AG09309 (cell line): ENCODE data around the gene CCDC81.

Experiments used
- DNase-seq: peaks from one replicate; pipeline ENCODE4 v3.0.0-alpha.2; 2010; ENCODE audit warnings: low read depth
- H3K4me3 ChIP-seq: 2 replicates; pipeline ENCODE4 v1.5.1; 2011; ENCODE audit warnings: mild to moderate bottlenecking, low read depth, low read length, moderate library complexity; ENCODE audit not compliant: control insufficient read depth
- CTCF ChIP-seq: IDR thresholded peaks from 2 replicates; pipeline ENCODE4 v1.5.1; 2011; ENCODE audit warnings: mild to moderate bottlenecking, low read depth, low read length, inconsistent platforms; ENCODE audit not compliant: insufficient read depth, control insufficient read depth; ENCODE audit errors: missing control alignments

Gene CCDC81

GRCh38 chr11:86461892-86462291 lies 87.2 kb downstream of the CCDC81 start:
- DNase-seq, result no peak
- TF ChIP-seq CTCF, result no peak
- H3K4me3 ChIP-seq, result no peak overlapping the region

GRCh38 chr11:86463120-86463519 lies 88.4 kb downstream of the CCDC81 start:
- TF ChIP-seq CTCF, result no peak
- no peak overlapping the region for H3K4me3 ChIP-seq
- no peak for DNase-seq

- DNase-seq, result no peak
- no peak overlapping the region for H3K4me3 ChIP-seq
- no peak for TF ChIP-seq CTCF
Observed at GRCh38 chr11:86463955-86464354, 89.3 kb downstream of the CCDC81 start.

- no peak for DNase-seq
- no peak for TF ChIP-seq CTCF
Observed at GRCh38 chr11:86464509-86465221, 90.0 kb downstream of the CCDC81 start.

GRCh38 chr11:86468169-86468568 lies 93.5 kb downstream of the CCDC81 start:
- no peak for TF ChIP-seq CTCF
- no peak for DNase-seq
- H3K4me3 ChIP-seq, result no peak overlapping the region

More at GRCh38 chr11:86464509-86465221, 90.0 kb downstream of the CCDC81 start:
- no peak overlapping the region for H3K4me3 ChIP-seq

GRCh38 chr11:86469491-86470388 lies 95.1 kb downstream of the CCDC81 start:
- H3K4me3 ChIP-seq, result no peak overlapping the region
- DNase-seq, result no peak
- no peak for TF ChIP-seq CTCF
